GM12878 (cell line): Measurements from ENCODE around the gene CR1. TPM values are rescaled to one million over a fixed set of nuclear protein-coding genes. Genes with fewer than 3 reads are reported as not detected.

Source experiments
- ATAC-seq: fragments of 200-7000 bp; cut with Tn5 transposase; 3 replicates; pipeline ENCODE4 v1.9.1; 2020; ENCODE audit warnings: mild to moderate bottlenecking, moderate library complexity
- BruUV-seq: library from RNA; stranded (reverse); fragments of 400-500 nt; replicated peaks from 2 replicates; lab custom pipeline; 2021; lab: Mats Ljungman, UMichigan
- CTCF ChIA-PET: fragments of 300-600 bp; sonication (Branson Sonifier 250); formaldehyde crosslinking; extraction: SDS; loops from one replicate; lab custom pipeline; 2021; ENCODE audit warnings: inconsistent platforms; lab: Yijun Ruan, JAX
- POLR2A ChIA-PET: fragments of 350-600 bp; formaldehyde crosslinking; extraction: SDS; loops from one replicate; lab custom pipeline; 2021; ENCODE audit warnings: inconsistent platforms; lab: Charles Lee
- RAD21 ChIA-PET: fragments of 300-600 bp; sonication (Branson Sonifier 250); formaldehyde crosslinking; loops from one replicate; lab custom pipeline; 2023; ENCODE audit warnings: antibody characterized with exemption; ENCODE audit not compliant: unreplicated experiment; lab: Charles Lee
- SMC1A ChIA-PET: fragments of 300-600 bp; sonication (Branson Sonifier 250); formaldehyde crosslinking; loops from one replicate; lab custom pipeline; 2023; ENCODE audit not compliant: unreplicated experiment, uncharacterized antibody; lab: Charles Lee
- DNase-seq: peaks from one replicate; pipeline ENCODE4 v3.0.0-alpha.2; 2011; ENCODE audit warnings: low read depth, low spot score
- FAIRE-seq: peaks from 3 replicates; lab custom pipeline; 2011; peaks lifted over from hg19 to GRCh38; lab: Jason Lieb, UNC
- H2AFZ ChIP-seq: 2 replicates; pipeline ENCODE4 v1.6.0; 2011; ENCODE audit warnings: low read depth, low read length, control low read depth; ENCODE audit not compliant: control insufficient read depth
- H3K27ac ChIP-seq: 2 replicates; pipeline ENCODE4 v1.5.1; 2011; ENCODE audit warnings: control low read depth; ENCODE audit not compliant: control insufficient read depth, insufficient read depth
- H3K27me3 ChIP-seq, 2 experiments: replicated peaks in 1 of 2; 2 replicates each; pipeline versions ENCODE4 v1.6.0 to v1.6.1; 2011; ENCODE audit warnings: low read length in 1 of 2; ENCODE audit not compliant: control insufficient read depth in 2 of 2, insufficient read depth in 2 of 2
- H3K36me3 ChIP-seq, 2 experiments: 2 replicates each; pipeline ENCODE4 v1.5.1; 2011; ENCODE audit warnings: low read length in 1 of 2; ENCODE audit not compliant: control insufficient read depth in 2 of 2, insufficient read depth in 2 of 2
- H3K4me1 ChIP-seq: 2 replicates; pipeline ENCODE4 v1.6.1; 2011; ENCODE audit warnings: mild to moderate bottlenecking, low read length, moderate library complexity, mixed read lengths; ENCODE audit not compliant: control insufficient read depth, insufficient read depth
- H3K4me2 ChIP-seq: 2 replicates; pipeline ENCODE4 v1.6.0; 2011; ENCODE audit warnings: control low read depth; ENCODE audit not compliant: control insufficient read depth, insufficient read depth
- H3K4me3 ChIP-seq: fragments of 200-600 bp; sonication (generic); 2 replicates; pipeline ENCODE4 v1.5.1; 2016
- H3K79me2 ChIP-seq: 2 replicates; pipeline ENCODE4 v1.6.0; 2011; ENCODE audit warnings: low read length; ENCODE audit not compliant: control insufficient read depth, insufficient read depth
- H3K9ac ChIP-seq: 2 replicates; pipeline ENCODE4 v1.8.0; 2011; ENCODE audit warnings: low read length, control low read depth, mixed read lengths; ENCODE audit not compliant: control insufficient read depth, insufficient read depth
- H3K9me3 ChIP-seq: replicated peaks from 3 replicates; pipeline ENCODE4 v1.5.1; 2011; ENCODE audit warnings: mild to moderate bottlenecking, low read length; ENCODE audit not compliant: control insufficient read depth, insufficient read depth
- H4K20me1 ChIP-seq: 2 replicates; pipeline ENCODE4 v1.6.0; 2011; ENCODE audit not compliant: control insufficient read depth, insufficient read depth
- E2F8 ChIP-seq: fragments of 450-650 bp; IDR thresholded peaks from 2 replicates; pipeline ENCODE4 v1.6.1; 2018; ENCODE audit warnings: mild to moderate bottlenecking, low read depth, moderate library complexity; ENCODE audit not compliant: partially characterized antibody
- HDAC2 ChIP-seq: fragments of 200-600 bp; sonication (generic); IDR thresholded peaks from 2 replicates; pipeline ENCODE4 v1.6.1; 2017
- HDGF ChIP-seq: fragments of 450-650 bp; IDR thresholded peaks from 2 replicates; pipeline ENCODE4 v1.6.1; 2016; ENCODE audit warnings: antibody characterized with exemption
- KAT2A ChIP-seq: conservative IDR thresholded peaks from 2 replicates; pipeline ENCODE4 v1.6.1; 2011; ENCODE audit warnings: low read depth, low read length; ENCODE audit not compliant: control insufficient read depth
- KLF5 ChIP-seq: fragments of 450-650 bp; IDR thresholded peaks from 2 replicates; pipeline ENCODE4 v1.6.1; 2014; ENCODE audit warnings: mild to moderate bottlenecking; ENCODE audit not compliant: partially characterized antibody
- MEF2A ChIP-seq: IDR thresholded peaks from 2 replicates; pipeline ENCODE4 v1.6.1; 2011; ENCODE audit warnings: low read depth, mild to moderate bottlenecking, low read length, moderate library complexity; ENCODE audit not compliant: insufficient read depth
- MTA2 ChIP-seq: fragments of 450-650 bp; IDR thresholded peaks from 2 replicates; pipeline ENCODE4 v1.6.1; 2016; ENCODE audit warnings: low read depth, mild to moderate bottlenecking, moderate library complexity
- POLR2A ChIP-seq: IDR thresholded peaks from 2 replicates; pipeline ENCODE4 v1.6.1; 2011; ENCODE audit warnings: low read depth, mild to moderate bottlenecking, low read length
- RBBP5 ChIP-seq: fragments of 200-600 bp; sonication (generic); conservative IDR thresholded peaks from 2 replicates; pipeline ENCODE4 v1.6.1; 2016
- RUNX3 ChIP-seq: IDR thresholded peaks from 2 replicates; pipeline ENCODE4 v1.6.1; 2012; ENCODE audit warnings: low read length, inconsistent platforms
- TCF7 ChIP-seq: IDR thresholded peaks from 2 replicates; pipeline ENCODE4 v1.6.1; 2014; ENCODE audit warnings: antibody characterized with exemption, borderline replicate concordance
- ZBTB11 ChIP-seq: fragments of 450-650 bp; formaldehyde crosslinking; IDR thresholded peaks from 2 replicates; pipeline ENCODE4 v1.5.0; 2022; ENCODE audit warnings: mild to moderate bottlenecking, missing genetic modification characterization
- ZNF384 ChIP-seq: IDR thresholded peaks from 2 replicates; pipeline ENCODE4 v1.6.1; 2012; ENCODE audit warnings: low read depth, mild to moderate bottlenecking, low read length, improper control_type of control experiment, borderline replicate concordance
- ZNF592 ChIP-seq: fragments of 450-650 bp; IDR thresholded peaks from 2 replicates; pipeline ENCODE4 v1.6.1; 2017; ENCODE audit warnings: mild to moderate bottlenecking, moderate library complexity
- WGBS: methylation state at CpG from one replicate; pipeline ENCODE4 v1.1.6; 2016; ENCODE audit warnings: low lambda C conversion rate; ENCODE audit not compliant: insufficient replicate concordance, insufficient coverage; ENCODE audit errors: missing lambda C conversion rate; 5-methylcytosine and 5-hydroxymethylcytosine counted together
- in situ Hi-C: fragments of 300-500 bp; cut with MboI; formaldehyde crosslinking; loops from 9 replicates; pipeline ENCODE4 v1.14.3; 2018; ENCODE audit warnings: mixed read lengths
- intact Hi-C: fragments of 100-400 bp; cut with micrococcal nuclease; formaldehyde crosslinking; loops from one replicate; pipeline ENCODE4 v1.14.2; 2022; ENCODE audit not compliant: unreplicated experiment
- polyA plus RNA-seq, 11 experiments: library from polyadenylated mRNA; depleted of rRNA in 4 of 11; unstranded in 6 of 11; stranded (reverse) in 5 of 11; fragments of >200 nt; fragmentation: Nextera tagmentation in 4 of 11; fragmentation: Illumina TruSeq in 1 of 11; extraction: Ambion mirVana in 4 of 11; extraction: Trizol in 1 of 11; gene quantifications; 1 replicate in 1 of 11; 2 replicates in 10 of 11; pipeline versions ENCODE4 v1.2.1 to v1.2.3, GENCODE V29; 2011 to 2016; ENCODE audit warnings: inconsistent platforms in 2 of 11, missing spikeins in 2 of 11, low read depth in 1 of 11
- total RNA-seq, 4 experiments: library from RNA; depleted of rRNA in 3 of 4; stranded (reverse); fragments of >200 nt in 3 of 4; fragmentation: Illumina TruSeq in 1 of 4; extraction: Trizol in 1 of 4; gene quantifications; 2 replicates each; pipeline versions ENCODE4 v1.2.1 to v1.2.3, GENCODE V29; 2013 to 2021

The CR1 gene
- total and polyA plus RNA-seq, 10 of the 15 experiments (the other 5 are each of a cell fraction or from before 2014, with no cell fraction given), result 0.30 to 8.0 (median 4.3) TPM

DNA sequence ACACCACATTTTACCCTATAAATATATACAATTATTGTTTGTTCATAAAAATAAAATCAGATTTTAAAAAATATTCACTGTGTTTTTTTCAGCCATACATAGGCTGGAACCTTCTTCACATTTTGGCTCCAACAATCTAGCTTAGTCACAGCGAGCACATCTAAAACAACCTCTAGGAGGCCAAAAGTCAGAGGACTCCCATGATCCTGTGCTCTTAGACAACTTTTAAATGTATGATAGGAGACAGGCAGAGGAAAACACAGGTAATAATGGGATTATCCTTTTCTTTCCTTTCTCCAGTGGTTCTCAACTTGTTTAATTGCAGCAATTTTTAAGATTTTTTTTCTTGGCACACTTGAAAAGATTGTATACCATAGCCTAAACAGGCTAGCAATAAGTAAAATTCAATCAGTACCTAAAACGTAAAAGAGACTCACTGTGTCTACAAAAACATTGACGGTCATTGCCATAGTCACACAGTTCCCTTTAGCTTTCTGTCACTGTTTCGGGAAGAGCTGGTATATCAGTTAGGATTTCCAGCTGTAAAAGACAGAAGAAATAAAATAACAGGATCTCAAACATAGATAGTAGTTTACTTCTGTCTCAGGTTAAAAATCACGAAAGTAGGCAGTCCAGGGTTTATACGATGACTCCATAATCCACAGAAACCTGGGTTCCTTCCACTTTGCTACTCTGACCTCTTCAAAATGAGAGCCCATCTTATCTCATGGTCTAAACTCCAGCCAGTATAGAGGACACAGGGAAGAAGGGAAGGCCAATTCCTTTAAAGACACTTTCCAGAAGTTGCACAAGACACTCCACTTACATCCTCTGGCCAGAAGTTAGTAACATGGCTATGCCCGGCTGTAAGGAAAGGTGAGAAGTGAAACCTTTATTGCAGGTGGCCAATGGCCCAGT lies 109.7 kb downstream of the CR1 start:
- ChIA-PET CTCF (no interaction called here), POLR2A (no interaction called here), SMC1A (no interaction called here), RAD21 (no interaction called here)
- H4K20me1 ChIP-seq, result no peaks in the 10 kb centered on the region
- no peak overlapping the region for H3K9ac ChIP-seq
- H3K27me3 ChIP-seq, result no peaks in the 10 kb centered on the region
- H3K79me2 ChIP-seq, result no peaks in the 10 kb centered on the region
- H3K36me3 ChIP-seq, result no peaks in the 10 kb centered on the region
- no peaks in the 10 kb centered on the region for H3K4me1 ChIP-seq
- no peaks in the 10 kb centered on the region for H3K9me3 ChIP-seq
- no peak for FAIRE-seq
- H3K4me3 ChIP-seq, result no peak overlapping the region
- H2AFZ ChIP-seq, result no peak overlapping the region
- in situ Hi-C loops (no loop called here), intact Hi-C loops (no loop called here)
- DNase-seq, result no peak
- H3K4me2 ChIP-seq, result no peak overlapping the region
- H3K27ac ChIP-seq, result no peak overlapping the region
- BruUV-seq, result no TSS peak
- WGBS, result 79% methylated on average over 7 of the region's 7 CpGs
- no peak for ATAC-seq
- TF ChIP-seq HDAC2 (no peak), RUNX3 (no peak), MTA2 (no peak), HDGF (no peak), ZBTB11 (CRISPR knock-in tag) (no peak), E2F8 (no peak), TCF7 (no peak), ZNF592 (no peak), KLF5 (no peak), MEF2A (no peak), ZNF384 (no peak), KAT2A (no peak), POLR2A (no peak), RBBP5 (no peak)
